K562 (cell line): Measurements from ENCODE around the gene TMEM209. TPM values are rescaled to one million over a fixed set of nuclear protein-coding genes. Genes with fewer than 3 reads are reported as not detected.

Experiments used
- ATAC-seq: fragments of 200-7000 bp; cut with Tn5 transposase; 3 replicates; pipeline ENCODE4 v1.9.1; 2020; ENCODE audit warnings: moderate library complexity
- BruUV-seq: library from RNA; stranded (reverse); fragments of 400-500 nt; replicated peaks from 2 replicates; lab custom pipeline; 2021; lab: Mats Ljungman, UMichigan
- CTCF ChIA-PET: fragments of 300-600 bp; formaldehyde crosslinking; extraction: SDS; loops from one replicate; lab custom pipeline; 2021; ENCODE audit warnings: low intra/inter-chr PET ratio; lab: Yijun Ruan, JAX
- POLR2A ChIA-PET: fragments of 300-600, 350-650 bp; sonication (Branson Sonifier 250); formaldehyde crosslinking; extraction: SDS; loops from one replicate; lab custom pipeline; 2021; ENCODE audit warnings: antibody characterized with exemption, inconsistent platforms; lab: Yijun Ruan, JAX
- DNase-seq, 4 experiments: peaks; one replicate each; pipeline versions ENCODE4 v3.0.0 to v3.0.0-alpha.2; 2011 to 2018; ENCODE audit warnings: low spot score in 3 of 4, mixed read lengths in 3 of 4; ENCODE audit errors: extremely low read depth in 1 of 4
- FAIRE-seq: peaks from 2 replicates; lab custom pipeline; 2011; peaks lifted over from hg19 to GRCh38; lab: Jason Lieb, UNC
- H2AFZ ChIP-seq: 2 replicates; pipeline ENCODE4 v1.6.0; 2011; ENCODE audit warnings: low read depth, low read length, control low read depth, inconsistent platforms
- H3K27ac ChIP-seq: fragments of 200-600 bp; 3 replicates; pipeline ENCODE4 v1.8.0; 2011; ENCODE audit warnings: low read depth, mild to moderate bottlenecking, control low read depth, inconsistent platforms, low read length, moderate library complexity, mixed read lengths; ENCODE audit errors: extremely low read depth
- H3K27me3 ChIP-seq, 2 experiments: fragments of 300-600 bp in 1 of 2; 2 replicates in 1 of 2; 3 replicates in 1 of 2; pipeline versions ENCODE4 v1.6.0 to v1.8.0; 2011; ENCODE audit warnings: inconsistent platforms in 2 of 2, low read length in 2 of 2, mild to moderate bottlenecking in 1 of 2, mixed read lengths in 1 of 2, moderate library complexity in 1 of 2; ENCODE audit not compliant: control insufficient read depth in 2 of 2, insufficient read depth in 2 of 2
- H3K36me3 ChIP-seq: fragments of 300-600 bp; 3 replicates; pipeline ENCODE4 v1.8.0; 2011; ENCODE audit warnings: mild to moderate bottlenecking, low read length, inconsistent platforms; ENCODE audit not compliant: control insufficient read depth, insufficient read depth
- H3K4me1 ChIP-seq, 2 experiments: fragments of 200-600 bp in 1 of 2; replicated peaks in 1 of 2; 2 replicates in 1 of 2; 3 replicates in 1 of 2; pipeline versions ENCODE4 v1.5.1 to v1.8.0; 2011; ENCODE audit warnings: inconsistent platforms in 2 of 2, low read length in 2 of 2, mild to moderate bottlenecking in 1 of 2, mixed read lengths in 1 of 2, moderate library complexity in 1 of 2; ENCODE audit not compliant: control insufficient read depth in 2 of 2, insufficient read depth in 2 of 2
- H3K4me2 ChIP-seq: 2 replicates; pipeline ENCODE4 v1.6.1; 2011; ENCODE audit warnings: low read length, control low read depth, inconsistent platforms, mixed read lengths; ENCODE audit not compliant: insufficient read depth
- H3K4me3 ChIP-seq: fragments of 200-600 bp; sonication (generic), shearing (Covaris generic); 2 replicates; pipeline ENCODE4 v1.5.1; 2016; ENCODE audit warnings: control low read depth, inconsistent platforms
- H3K79me2 ChIP-seq: fragments of 200-600 bp; 3 replicates; pipeline ENCODE4 v1.8.0; 2011; ENCODE audit warnings: low read length, inconsistent platforms; ENCODE audit not compliant: control insufficient read depth, insufficient read depth
- H3K9ac ChIP-seq, 2 experiments: 2 replicates each; pipeline versions ENCODE4 v1.6.0 to v1.6.1; 2011; ENCODE audit warnings: low read depth in 2 of 2, low read length in 2 of 2, control low read depth in 1 of 2, inconsistent platforms in 1 of 2, mild to moderate bottlenecking in 1 of 2, mixed read lengths in 1 of 2; ENCODE audit not compliant: insufficient read depth in 1 of 2
- H3K9me1 ChIP-seq: one replicate; pipeline ENCODE4 v1.6.0; 2011; ENCODE audit warnings: inconsistent platforms, mild to moderate bottlenecking, low read length, moderate library complexity; ENCODE audit not compliant: control insufficient read depth, insufficient read depth
- H3K9me3 ChIP-seq: replicated peaks from 2 replicates; pipeline ENCODE4 v1.5.1; 2011; ENCODE audit warnings: low read depth, low read length, inconsistent platforms; ENCODE audit not compliant: control insufficient read depth, insufficient read depth
- H4K20me1 ChIP-seq: replicated peaks from 2 replicates; pipeline ENCODE4 v1.6.1; 2011; ENCODE audit warnings: low read length, inconsistent platforms, mixed read lengths; ENCODE audit not compliant: control insufficient read depth, insufficient read depth
- BRCA1 ChIP-seq, 2 experiments: fragments of 450-650 bp in 1 of 2; sonication (generic) in 1 of 2; formaldehyde crosslinking in 1 of 2; IDR thresholded peaks; 2 replicates each; pipeline versions ENCODE4 v1.5.0 to v1.6.1; 2017 to 2020; ENCODE audit warnings: mild to moderate bottlenecking in 1 of 2, missing genetic modification reagents in 1 of 2
- HMG20B ChIP-seq: fragments of 250-450 bp; sonication (Bioruptor Pico); IDR thresholded peaks from 2 replicates; pipeline ENCODE4 v1.5.0; 2021; ENCODE audit warnings: mild to moderate bottlenecking
- KDM4B ChIP-seq, 2 experiments: fragments of 450-650 bp in 1 of 2; sonication (generic) in 1 of 2; IDR thresholded peaks; 2 replicates each; pipeline ENCODE4 v1.6.1; 2016 to 2017; ENCODE audit warnings: borderline replicate concordance in 2 of 2, antibody characterized with exemption in 1 of 2, low read depth in 1 of 2, mild to moderate bottlenecking in 1 of 2
- KLF16 ChIP-seq: IDR thresholded peaks from 2 replicates; pipeline ENCODE4 v1.6.1; 2016; ENCODE audit warnings: antibody characterized with exemption
- MEIS2 ChIP-seq: fragments of 450-650 bp; IDR thresholded peaks from 2 replicates; pipeline ENCODE4 v1.6.1; 2014; ENCODE audit warnings: mild to moderate bottlenecking; ENCODE audit not compliant: partially characterized antibody
- SMARCB1 ChIP-seq: IDR thresholded peaks from 2 replicates; pipeline ENCODE4 v1.6.1; 2011; ENCODE audit warnings: improper control_type of control experiment, low read depth; ENCODE audit not compliant: insufficient read length
- SNAPC5 ChIP-seq: fragments of 250-450 bp; sonication (Bioruptor Pico); IDR thresholded peaks from 2 replicates; pipeline ENCODE4 v1.8.0; 2021; ENCODE audit warnings: moderate library complexity, mild to moderate bottlenecking, inconsistent platforms
- TEAD4 ChIP-seq, 2 experiments: sonication (generic) in 1 of 2; formaldehyde crosslinking in 1 of 2; IDR thresholded peaks; 2 replicates each; pipeline versions ENCODE4 v1.6.1 to v1.8.0; 2012 to 2022; ENCODE audit warnings: borderline replicate concordance in 1 of 2, inconsistent platforms in 1 of 2, low read length in 1 of 2, mild to moderate bottlenecking in 1 of 2, missing genetic modification reagents in 1 of 2
- TFE3 ChIP-seq: fragments of 450-650 bp; formaldehyde crosslinking; IDR thresholded peaks from 2 replicates; pipeline ENCODE4 v1.4.0; 2020; ENCODE audit warnings: mild to moderate bottlenecking, mixed read lengths
- THRB ChIP-seq: fragments of 450-650 bp; formaldehyde crosslinking; conservative IDR thresholded peaks from 2 replicates; pipeline ENCODE4 v1.4.0; 2022; ENCODE audit warnings: mild to moderate bottlenecking, missing genetic modification characterization
- USF2 ChIP-seq: sonication (generic); formaldehyde crosslinking; IDR thresholded peaks from 2 replicates; pipeline ENCODE4 v1.5.0; 2020; ENCODE audit warnings: missing genetic modification reagents
- YBX1 ChIP-seq: fragments of 450-650 bp; IDR thresholded peaks from 2 replicates; pipeline ENCODE4 v1.7.1; 2016; ENCODE audit warnings: mild to moderate bottlenecking
- ZNF121 ChIP-seq: sonication (generic); formaldehyde crosslinking; conservative IDR thresholded peaks from 2 replicates; pipeline ENCODE4 v1.8.0; 2022; ENCODE audit warnings: missing genetic modification reagents
- WGBS: fragments of 100-300 bp; shearing (Covaris generic); methylation state at CpG from one replicate; pipeline ENCODE4 v1.1.6; 2016; ENCODE audit warnings: low coverage, mixed read lengths; ENCODE audit not compliant: insufficient coverage; ENCODE audit errors: missing lambda C conversion rate; 5-methylcytosine and 5-hydroxymethylcytosine counted together
- in situ Hi-C: fragments of 300-500 bp; cut with MboI; formaldehyde crosslinking; loops from 4 replicates; pipeline ENCODE4 v1.15.0; 2018; ENCODE audit warnings: inconsistent platforms, mixed read lengths
- intact Hi-C: fragments of 100-400 bp; cut with micrococcal nuclease; formaldehyde crosslinking; loops from 2 replicates; pipeline ENCODE4 v1.14.2; 2022
- polyA plus RNA-seq, 8 experiments: library from polyadenylated mRNA; depleted of rRNA in 4 of 8; stranded (reverse) in 5 of 8; unstranded in 3 of 8; fragments of >200 nt; fragmentation: Nextera tagmentation in 2 of 8; fragmentation: Illumina TruSeq in 1 of 8; extraction: Ambion mirVana in 2 of 8; extraction: Trizol in 1 of 8; gene quantifications; 2 replicates each; pipeline versions ENCODE4 v1.2.1 to v1.2.3, GENCODE V29; 2011 to 2014; ENCODE audit warnings: inconsistent platforms in 1 of 8, missing spikeins in 1 of 8
- total RNA-seq, 7 experiments: library from RNA; depleted of rRNA in 6 of 7; stranded (reverse); fragments of >200 nt in 6 of 7; fragmentation: Illumina TruSeq in 2 of 7; extraction: Trizol in 2 of 7; gene quantifications; 2 replicates each; pipeline versions ENCODE4 v1.2.1 to v1.2.3, GENCODE V29; 2011 to 2021; ENCODE audit warnings: low replicate concordance in 1 of 7

Gene TMEM209
- total and polyA plus RNA-seq, 9 of the 15 experiments (the other 6 are each of a cell fraction or from before 2014, with no cell fraction given) = 36.8 to 116 (median 76.6) TPM

GRCh38 chr7:130144312-130145171 is 60.7 kb downstream of the TMEM209 start:
- H3K27ac ChIP-seq = peak overlapping the region; percentile 12; the same call in 1 of the 3 replicates
- ChIA-PET CTCF (interaction anchor here (0.7 kb wide), 1 partner anchor 133 kb away, joined by 4 read pairs; no protein-coding TSS in a partner anchor), POLR2A (interaction anchor here (1.4 to 1.5 kb wide), 2 partner anchors 12 to 16 kb away, joined by 4 to 5 read pairs; no protein-coding TSS in a partner anchor)
- WGBS = 62% methylated on average over 14 of the region's 14 CpGs
- peak overlapping the region; percentile 37 for H2AFZ ChIP-seq
- no peaks in the 10 kb centered on the region for H4K20me1 ChIP-seq
- H3K9ac ChIP-seq = peak overlapping the region in 1 of 2 experiments; percentile 23; a peak in 1 of 4 replicates
- H3K9me1 ChIP-seq = no peaks in the 10 kb centered on the region
- DNase-seq = no peak
- FAIRE-seq = no peak
- in situ Hi-C loops = no loop called here
- H3K9me3 ChIP-seq = no peaks in the 10 kb centered on the region
- H3K4me2 ChIP-seq = no peak overlapping the region
- no peak overlapping the region for H3K4me3 ChIP-seq
- peaks cover 32 to 63% of the 10 kb centered on the region in 2 experiments for H3K4me1 ChIP-seq
- peaks cover 9% of the 10 kb centered on the region; the same call in 1 of the 3 replicates for H3K36me3 ChIP-seq
- H3K79me2 ChIP-seq = no peaks in the 10 kb centered on the region
- BruUV-seq = no TSS peak
- no peak for ATAC-seq
- H3K27me3 ChIP-seq = no peaks in the 10 kb centered on the region
- intact Hi-C loops = no loop called here
- TF ChIP-seq ZNF121 (CRISPR knock-in tag) (no peak), BRCA1 (IDR thresholded peaks at IDR 0.05) (no peak), BRCA1 (CRISPR knock-in tag; IDR thresholded peaks at IDR 0.05) (no peak), TEAD4 (IDR thresholded peaks at IDR 0.05; ENCODE audit: low read length) (no peak), TEAD4 (CRISPR knock-in tag; IDR thresholded peaks at IDR 0.05; ENCODE audit: borderline replicate concordance) (no peak), KLF16 (no peak), MEIS2 (peak; percentile 47), KDM4B (IDR thresholded peaks at IDR 0.05; ENCODE audit: borderline replicate concordance in 2 of 2, low read depth in 1 of 2) (no peak), TFE3 (no peak), USF2 (CRISPR knock-in tag) (no peak), SMARCB1 (no peak), THRB (CRISPR knock-in tag) (no peak), SNAPC5 (CRISPR knock-in tag) (no peak), YBX1 (no peak), HMG20B (CRISPR knock-in tag) (no peak)
